Smooth muscle cell (in vitro differentiated cells): Measurements from ENCODE around the gene PCDH17. TPM values are rescaled to one million over a fixed set of nuclear protein-coding genes. Genes with fewer than 3 reads are reported as not detected.

Source experiments
- DNase-seq: peaks from one replicate; lab custom pipeline; 2025; ENCODE audit not compliant: unreplicated experiment; lab: John Stamatoyannopoulos, UW
- H2AFZ ChIP-seq: fragments of 200-600 bp; sonication (generic); 2 replicates; pipeline ENCODE4 v1.6.0; 2016; ENCODE audit warnings: antibody characterized with exemption, low read depth, mild to moderate bottlenecking
- H3F3A ChIP-seq: fragments of 200-600 bp; sonication (generic); 2 replicates; pipeline ENCODE4 v1.6.0; 2017; ENCODE audit warnings: antibody characterized with exemption, low read depth
- H3K27ac ChIP-seq: fragments of 200-600 bp; sonication (generic); 2 replicates; pipeline ENCODE4 v1.5.1; 2016; ENCODE audit warnings: low read depth, mild to moderate bottlenecking
- H3K27me3 ChIP-seq: fragments of 200-600 bp; sonication (generic); 2 replicates; pipeline ENCODE4 v1.6.1; 2016; ENCODE audit warnings: low read depth, mild to moderate bottlenecking
- H3K36me3 ChIP-seq: fragments of 200-600 bp; sonication (generic); 2 replicates; pipeline ENCODE4 v1.5.1; 2016; ENCODE audit warnings: low read depth
- H3K4me1 ChIP-seq: fragments of 200-600 bp; sonication (generic); 2 replicates; pipeline ENCODE4 v1.5.1; 2016; ENCODE audit warnings: low read depth
- H3K4me2 ChIP-seq: fragments of 200-600 bp; sonication (generic); 2 replicates; pipeline ENCODE4 v1.6.0; 2016; ENCODE audit warnings: mild to moderate bottlenecking
- H3K4me3 ChIP-seq: fragments of 200-600 bp; sonication (generic); 2 replicates; pipeline ENCODE4 v1.5.1; 2016; ENCODE audit warnings: mild to moderate bottlenecking
- H3K79me2 ChIP-seq: fragments of 200-600 bp; sonication (generic); 2 replicates; pipeline ENCODE4 v1.6.0; 2016; ENCODE audit warnings: low read depth, mild to moderate bottlenecking
- H3K9ac ChIP-seq: fragments of 200-600 bp; sonication (generic); 2 replicates; pipeline ENCODE4 v1.6.0; 2016; ENCODE audit warnings: low read depth
- H3K9me3 ChIP-seq: fragments of 200-600 bp; sonication (generic); replicated peaks from 2 replicates; pipeline ENCODE4 v1.5.1; 2016; ENCODE audit warnings: low read depth
- H4K20me1 ChIP-seq: fragments of 200-600 bp; sonication (generic); 2 replicates; pipeline ENCODE4 v1.6.0; 2016; ENCODE audit warnings: low read depth
- WGBS: methylation state at CpG from one replicate; pipeline ENCODE4 v1.1.7; 2016; ENCODE audit warnings: low lambda C conversion rate; 5-methylcytosine and 5-hydroxymethylcytosine counted together
- polyA plus RNA-seq: library from polyadenylated mRNA; unstranded; fragments of >200 nt; fragmentation: Nextera tagmentation; extraction: Ambion mirVana; gene quantifications from 2 replicates; pipeline ENCODE4 v1.2.1, GENCODE V29; 2016
- total RNA-seq: library from RNA; depleted of rRNA; stranded (reverse); fragments of >200 nt; gene quantifications from 2 replicates; pipeline ENCODE4 v1.2.3, GENCODE V29; 2014
- TF ChIP-seq, protein P1 (sequence below): fragments of 200-600 bp; sonication (generic); IDR thresholded peaks from 2 replicates; pipeline ENCODE4 v1.5.1; 2017; ENCODE audit warnings: borderline replicate concordance, mild to moderate bottlenecking, antibody characterized with exemption; ENCODE audit not compliant: insufficient read depth, poor library complexity, severe bottlenecking

The PCDH17 gene
- total and polyA plus RNA-seq, 2 experiments from 2014 or later, result 5.9 to 9.6 TPM

GRCh38 chr13:57611969-57612368, 19.6 kb upstream of the PCDH17 start:
- Histone ChIP-seq H3K4me1 (no peaks in the 10 kb centered on the region), H3K4me2 (no peak overlapping the region), H3K9ac (no peak overlapping the region), H3K27me3 (no peaks in the 10 kb centered on the region), H3K79me2 (no peaks in the 10 kb centered on the region), H3K9me3 (no peaks in the 10 kb centered on the region), H3K27ac (no peak overlapping the region), H3K4me3 (no peak overlapping the region), H2AFZ (no peak overlapping the region), H4K20me1 (no peaks in the 10 kb centered on the region), H3F3A (no peaks in the 10 kb centered on the region), H3K36me3 (no peaks in the 10 kb centered on the region)
- DNase-seq, result no peak
- WGBS, result 92% methylated on average over 5 of the region's 5 CpGs
- TF ChIP-seq, protein P1, sequence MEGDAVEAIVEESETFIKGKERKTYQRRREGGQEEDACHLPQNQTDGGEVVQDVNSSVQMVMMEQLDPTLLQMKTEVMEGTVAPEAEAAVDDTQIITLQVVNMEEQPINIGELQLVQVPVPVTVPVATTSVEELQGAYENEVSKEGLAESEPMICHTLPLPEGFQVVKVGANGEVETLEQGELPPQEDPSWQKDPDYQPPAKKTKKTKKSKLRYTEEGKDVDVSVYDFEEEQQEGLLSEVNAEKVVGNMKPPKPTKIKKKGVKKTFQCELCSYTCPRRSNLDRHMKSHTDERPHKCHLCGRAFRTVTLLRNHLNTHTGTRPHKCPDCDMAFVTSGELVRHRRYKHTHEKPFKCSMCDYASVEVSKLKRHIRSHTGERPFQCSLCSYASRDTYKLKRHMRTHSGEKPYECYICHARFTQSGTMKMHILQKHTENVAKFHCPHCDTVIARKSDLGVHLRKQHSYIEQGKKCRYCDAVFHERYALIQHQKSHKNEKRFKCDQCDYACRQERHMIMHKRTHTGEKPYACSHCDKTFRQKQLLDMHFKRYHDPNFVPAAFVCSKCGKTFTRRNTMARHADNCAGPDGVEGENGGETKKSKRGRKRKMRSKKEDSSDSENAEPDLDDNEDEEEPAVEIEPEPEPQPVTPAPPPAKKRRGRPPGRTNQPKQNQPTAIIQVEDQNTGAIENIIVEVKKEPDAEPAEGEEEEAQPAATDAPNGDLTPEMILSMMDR, result no peak

- no peaks in the 10 kb centered on the region for H3K36me3 ChIP-seq
- H2AFZ ChIP-seq, result no peak overlapping the region
- H3K4me3 ChIP-seq, result no peak overlapping the region
- H3K9ac ChIP-seq, result no peak overlapping the region
- DNase-seq, result no peak
- no peaks in the 10 kb centered on the region for H3K9me3 ChIP-seq
- H4K20me1 ChIP-seq, result no peaks in the 10 kb centered on the region
- H3K79me2 ChIP-seq, result no peaks in the 10 kb centered on the region
- H3K4me1 ChIP-seq, result no peaks in the 10 kb centered on the region
- H3K4me2 ChIP-seq, result no peak overlapping the region
- TF ChIP-seq, protein P1, result no peak
- no peaks in the 10 kb centered on the region for H3K27me3 ChIP-seq
- H3K27ac ChIP-seq, result no peak overlapping the region
- WGBS, result 87% methylated on average over 1 of the region's 1 CpG
- H3F3A ChIP-seq, result no peaks in the 10 kb centered on the region
Observed at GRCh38 chr13:57612568-57612967, 19.0 kb upstream of the PCDH17 start.

- Histone ChIP-seq H4K20me1 (no peaks in the 10 kb centered on the region), H3K9me3 (no peaks in the 10 kb centered on the region), H3K4me2 (peak overlapping the region; percentile 83), H3K27me3 (peaks cover 8% of the 10 kb centered on the region), H3K9ac (no peak overlapping the region), H3K4me1 (no peaks in the 10 kb centered on the region), H2AFZ (peak overlapping the region; percentile 63), H3K79me2 (no peaks in the 10 kb centered on the region), H3K36me3 (no peaks in the 10 kb centered on the region), H3K27ac (no peak overlapping the region), H3F3A (peaks cover 8% of the 10 kb centered on the region), H3K4me3 (peak overlapping the region; percentile 30)
- 7% methylated on average over 5 of the region's 5 CpGs for WGBS
- TF ChIP-seq, protein P1, result peak; percentile 86
- no peak for DNase-seq
Observed at GRCh38 chr13:57624565-57625435, 6.7 kb upstream of the PCDH17 start.

DNA sequence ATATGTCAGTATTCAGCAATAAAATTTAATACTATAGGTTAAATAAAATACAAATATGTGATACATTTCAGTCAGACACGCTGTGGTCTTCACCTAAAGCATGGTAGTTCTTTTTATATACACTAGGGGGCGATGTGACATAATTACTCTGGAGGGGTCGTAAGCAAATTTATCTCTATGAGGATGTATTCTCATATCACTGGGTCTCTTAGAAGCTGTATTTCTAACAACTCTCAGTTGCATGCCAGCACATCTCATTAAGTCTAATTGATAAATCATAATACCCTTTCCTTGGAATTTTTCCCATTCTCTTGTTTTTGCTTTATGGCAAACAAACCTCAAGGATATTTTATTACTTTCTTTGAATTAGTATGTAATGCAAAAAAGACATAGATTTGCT, 3.9 kb upstream of the PCDH17 start:
- Histone ChIP-seq H3K4me2 (no peak overlapping the region), H3K27ac (no peak overlapping the region), H3K27me3 (peaks cover 21% of the 10 kb centered on the region), H2AFZ (no peak overlapping the region), H3F3A (peaks cover 8% of the 10 kb centered on the region), H4K20me1 (peaks cover 19% of the 10 kb centered on the region), H3K9me3 (no peaks in the 10 kb centered on the region), H3K36me3 (no peaks in the 10 kb centered on the region), H3K4me3 (no peak overlapping the region), H3K9ac (no peak overlapping the region), H3K4me1 (peaks cover 10% of the 10 kb centered on the region), H3K79me2 (no peaks in the 10 kb centered on the region)
- DNase-seq, result no peak
- TF ChIP-seq, protein P1, result peak; percentile 82
- WGBS, result 0% methylated on average over 3 of the region's 3 CpGs
